Activated naive CD8-positive, alpha-beta T cell treated with anti-CD3 and anti-CD28 coated beads, Interleukin-2, amount 50 U/mL, for 24 hours (primary cell): ENCODE measurements around the gene LRP8.

ENCODE experiments used
- ATAC-seq: fragments of 150-1000 bp; cut with Tn5 transposase; one replicate; pipeline ENCODE4 v1.10.0; 2021
- DNase-seq: peaks from one replicate; pipeline ENCODE4 v3.0.0; 2021
- H3K27ac Mint-ChIP-seq: one replicate; pipeline ENCODE4 v1.8.0; 2021; ENCODE audit warnings: mild to moderate bottlenecking, mixed read lengths
- H3K27me3 Mint-ChIP-seq: one replicate; pipeline ENCODE4 v1.8.0; 2021; ENCODE audit warnings: mixed read lengths
- H3K36me3 Mint-ChIP-seq: one replicate; pipeline ENCODE4 v1.8.0; 2021; ENCODE audit warnings: low read depth, mixed read lengths
- H3K4me1 Mint-ChIP-seq: one replicate; pipeline ENCODE4 v1.8.0; 2021; ENCODE audit warnings: mixed read lengths
- H3K4me3 Mint-ChIP-seq: one replicate; pipeline ENCODE4 v1.8.0; 2021; ENCODE audit warnings: mild to moderate bottlenecking, moderate library complexity, mixed read lengths
- H3K9me3 Mint-ChIP-seq: one replicate; pipeline ENCODE4 v1.8.0; 2021; ENCODE audit warnings: mixed read lengths

The LRP8 gene

GRCh38 chr1:53328009-53328461 lies at the start of gene LRP8:
Gene LRP8 (minus strand): TSS chr1:53328070. CDS start chr1:53327912, 158 bp downstream.
- peaks cover 19% of the 10 kb centered on the region for H3K4me1 Mint-ChIP-seq
- peak within 1 kb of the TSS; percentile 91 for H3K4me3 Mint-ChIP-seq
- H3K36me3 Mint-ChIP-seq, result peaks cover 30% of the 10 kb centered on the region
- H3K27ac Mint-ChIP-seq, result peak within 1 kb of the TSS; percentile 96
- H3K27me3 Mint-ChIP-seq, result no peaks in the 10 kb centered on the region
- ATAC-seq (peak; percentile 37), DNase-seq (peak; percentile 87)
- H3K9me3 Mint-ChIP-seq, result no peaks in the 10 kb centered on the region

GRCh38 chr1:53377438-53377841 lies 49.6 kb upstream of the LRP8 start:
- H3K36me3 Mint-ChIP-seq, result no peaks in the 10 kb centered on the region
- H3K4me1 Mint-ChIP-seq, result no peaks in the 10 kb centered on the region
- no peak for ATAC-seq
- H3K27me3 Mint-ChIP-seq, result peaks cover 9% of the 10 kb centered on the region
- no peak overlapping the region for H3K4me3 Mint-ChIP-seq
- no peak for DNase-seq
- H3K27ac Mint-ChIP-seq, result no peak overlapping the region
- H3K9me3 Mint-ChIP-seq, result no peaks in the 10 kb centered on the region

GRCh38 chr1:53376742-53377437 lies 49.0 kb upstream of the LRP8 start:
- H3K27ac Mint-ChIP-seq, result no peak overlapping the region
- no peaks in the 10 kb centered on the region for H3K4me1 Mint-ChIP-seq
- DNase-seq (no peak), ATAC-seq (no peak)
- no peaks in the 10 kb centered on the region for H3K36me3 Mint-ChIP-seq
- H3K9me3 Mint-ChIP-seq, result no peaks in the 10 kb centered on the region
- no peak overlapping the region for H3K4me3 Mint-ChIP-seq
- H3K27me3 Mint-ChIP-seq, result peaks cover 9% of the 10 kb centered on the region

GRCh38 chr1:53376041-53376461 lies 48.2 kb upstream of the LRP8 start:
- Mint-ChIP-seq H3K4me1 (no peaks in the 10 kb centered on the region), H3K27ac (no peak overlapping the region), H3K36me3 (no peaks in the 10 kb centered on the region), H3K27me3 (peaks cover 3% of the 10 kb centered on the region), H3K9me3 (no peaks in the 10 kb centered on the region), H3K4me3 (no peak overlapping the region)
- no peak for ATAC-seq
- DNase-seq, result no peak

GRCh38 chr1:53375440-53375839 lies 47.6 kb upstream of the LRP8 start:
- DNase-seq (no peak), ATAC-seq (no peak)
- H3K4me3 Mint-ChIP-seq, result no peak overlapping the region

GRCh38 chr1:53373246-53373645 lies 45.4 kb upstream of the LRP8 start:
- Mint-ChIP-seq H3K9me3 (no peaks in the 10 kb centered on the region), H3K27ac (no peak overlapping the region), H3K4me1 (peaks cover 8% of the 10 kb centered on the region), H3K36me3 (no peaks in the 10 kb centered on the region), H3K27me3 (no peaks in the 10 kb centered on the region), H3K4me3 (no peak overlapping the region)
- ATAC-seq, result no peak
- no peak for DNase-seq

More at GRCh38 chr1:53375440-53375839, 47.6 kb upstream of the LRP8 start:
- H3K9me3 Mint-ChIP-seq, result no peaks in the 10 kb centered on the region
- H3K36me3 Mint-ChIP-seq, result no peaks in the 10 kb centered on the region
- H3K27ac Mint-ChIP-seq, result no peak overlapping the region
- no peaks in the 10 kb centered on the region for H3K4me1 Mint-ChIP-seq
- H3K27me3 Mint-ChIP-seq, result peaks cover 3% of the 10 kb centered on the region

- Mint-ChIP-seq H3K36me3 (no peaks in the 10 kb centered on the region), H3K9me3 (no peaks in the 10 kb centered on the region), H3K4me3 (no peak overlapping the region), H3K27me3 (no peaks in the 10 kb centered on the region), H3K4me1 (peaks cover 15% of the 10 kb centered on the region), H3K27ac (no peak overlapping the region)
- ATAC-seq (no peak), DNase-seq (no peak)
These were observed 44.7 kb upstream of the LRP8 start for GRCh38 chr1:53372501-53372951.

- H3K27me3 Mint-ChIP-seq, result no peaks in the 10 kb centered on the region
- no peak overlapping the region for H3K27ac Mint-ChIP-seq
- DNase-seq (no peak), ATAC-seq (no peak)
- no peaks in the 10 kb centered on the region for H3K9me3 Mint-ChIP-seq
- H3K4me3 Mint-ChIP-seq, result no peak overlapping the region
- peaks cover 19% of the 10 kb centered on the region for H3K4me1 Mint-ChIP-seq
- no peaks in the 10 kb centered on the region for H3K36me3 Mint-ChIP-seq
These were observed 44.0 kb upstream of the LRP8 start for GRCh38 chr1:53371851-53372250.

GRCh38 chr1:53371121-53371666 lies 43.3 kb upstream of the LRP8 start:
- peaks cover 22% of the 10 kb centered on the region for H3K4me1 Mint-ChIP-seq
- DNase-seq (no peak), ATAC-seq (no peak)
- no peak overlapping the region for H3K27ac Mint-ChIP-seq
- no peaks in the 10 kb centered on the region for H3K9me3 Mint-ChIP-seq
- no peak overlapping the region for H3K4me3 Mint-ChIP-seq
- no peaks in the 10 kb centered on the region for H3K36me3 Mint-ChIP-seq
- H3K27me3 Mint-ChIP-seq, result no peaks in the 10 kb centered on the region

GRCh38 chr1:53370369-53370961 lies 42.6 kb upstream of the LRP8 start:
- no peak overlapping the region for H3K27ac Mint-ChIP-seq
- no peaks in the 10 kb centered on the region for H3K36me3 Mint-ChIP-seq
- H3K27me3 Mint-ChIP-seq, result no peaks in the 10 kb centered on the region
- H3K9me3 Mint-ChIP-seq, result no peaks in the 10 kb centered on the region
- ATAC-seq (no peak), DNase-seq (no peak)
- no peak overlapping the region for H3K4me3 Mint-ChIP-seq
- H3K4me1 Mint-ChIP-seq, result peaks cover 22% of the 10 kb centered on the region

GRCh38 chr1:53369761-53370160 lies 41.9 kb upstream of the LRP8 start:
- peaks cover 22% of the 10 kb centered on the region for H3K4me1 Mint-ChIP-seq
- H3K36me3 Mint-ChIP-seq, result no peaks in the 10 kb centered on the region
- ATAC-seq, result no peak
- no peaks in the 10 kb centered on the region for H3K9me3 Mint-ChIP-seq
- no peaks in the 10 kb centered on the region for H3K27me3 Mint-ChIP-seq
- DNase-seq, result no peak
- H3K4me3 Mint-ChIP-seq, result no peak overlapping the region
- H3K27ac Mint-ChIP-seq, result no peak overlapping the region

- no peak overlapping the region for H3K27ac Mint-ChIP-seq
- peaks cover 22% of the 10 kb centered on the region for H3K4me1 Mint-ChIP-seq
- no peaks in the 10 kb centered on the region for H3K27me3 Mint-ChIP-seq
- ATAC-seq (no peak), DNase-seq (no peak)
- no peaks in the 10 kb centered on the region for H3K9me3 Mint-ChIP-seq
- no peak overlapping the region for H3K4me3 Mint-ChIP-seq
- H3K36me3 Mint-ChIP-seq, result no peaks in the 10 kb centered on the region
These were observed 41.3 kb upstream of the LRP8 start for GRCh38 chr1:53369034-53369750.

GRCh38 chr1:53368314-53369033 lies 40.6 kb upstream of the LRP8 start:
- H3K27ac Mint-ChIP-seq, result peak overlapping the region; percentile 77
- no peaks in the 10 kb centered on the region for H3K27me3 Mint-ChIP-seq
- no peaks in the 10 kb centered on the region for H3K36me3 Mint-ChIP-seq
- DNase-seq (no peak), ATAC-seq (no peak)
- no peaks in the 10 kb centered on the region for H3K9me3 Mint-ChIP-seq
- peaks cover 22% of the 10 kb centered on the region for H3K4me1 Mint-ChIP-seq
- H3K4me3 Mint-ChIP-seq, result peak overlapping the region; percentile 67
